ENCODE results near the gene FGF18.
A peak's percentile ranks its signal among the peaks of the same experiment; 100 is the strongest.
"Not testable (repeated sequence)": the region's sequence is repeated elsewhere in the genome, so short reads cannot be mapped to it uniquely, and the experiment has no call there.

The FGF18 gene

GRCh38 chr5:171476701-171477100, 57.3 kb downstream of the FGF18 start:
- no peak for DNase-seq

- DNase-seq, result peak; percentile 88
Measured at GRCh38 chr5:171477101-171477500, 57.7 kb downstream of the FGF18 start.

GRCh38 chr5:171477666-171478065, 58.2 kb downstream of the FGF18 start:
- no peak for DNase-seq

DNA sequence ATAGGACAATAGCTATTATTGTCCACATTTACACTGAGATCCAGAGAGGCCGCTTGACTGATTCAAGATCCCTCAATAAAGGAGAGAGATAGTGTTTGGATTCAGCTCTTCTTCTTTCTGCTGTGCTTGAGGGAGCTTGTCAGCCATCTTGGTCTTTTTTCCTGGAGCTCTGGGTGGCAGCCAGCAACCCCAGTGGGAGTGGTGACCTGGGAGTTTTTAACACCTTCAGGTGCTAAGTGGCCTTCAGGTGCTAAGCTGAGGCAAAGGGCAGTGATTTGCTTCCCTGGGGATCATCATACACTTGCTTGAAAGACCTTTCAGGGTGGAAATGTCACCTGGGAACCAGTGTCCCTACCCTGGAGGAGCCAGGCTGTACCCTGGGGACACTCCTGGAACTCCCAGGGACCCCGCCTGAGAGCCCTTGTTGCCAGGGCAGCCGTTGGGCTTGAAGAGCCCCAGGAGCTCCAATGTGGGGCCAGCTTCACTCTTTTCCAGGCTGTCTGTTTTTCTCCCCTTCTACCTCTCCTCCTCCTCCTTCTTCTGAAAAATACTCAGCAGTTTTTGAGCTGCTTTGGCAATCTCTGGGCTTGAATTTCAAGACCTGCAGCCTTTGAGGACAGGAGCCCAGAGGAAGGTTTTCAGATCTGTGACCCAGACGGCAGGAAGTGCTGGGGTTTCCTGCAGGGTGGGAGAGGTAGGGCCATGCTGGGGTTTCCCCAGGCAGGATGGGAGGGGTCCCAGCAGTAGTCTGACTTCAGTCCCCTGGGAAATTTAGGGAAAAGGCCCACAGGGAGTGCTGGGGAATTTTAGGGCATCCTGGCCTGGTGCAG, 59.7 kb downstream of the FGF18 start:
- DNase-seq, result no peak

DNA sequence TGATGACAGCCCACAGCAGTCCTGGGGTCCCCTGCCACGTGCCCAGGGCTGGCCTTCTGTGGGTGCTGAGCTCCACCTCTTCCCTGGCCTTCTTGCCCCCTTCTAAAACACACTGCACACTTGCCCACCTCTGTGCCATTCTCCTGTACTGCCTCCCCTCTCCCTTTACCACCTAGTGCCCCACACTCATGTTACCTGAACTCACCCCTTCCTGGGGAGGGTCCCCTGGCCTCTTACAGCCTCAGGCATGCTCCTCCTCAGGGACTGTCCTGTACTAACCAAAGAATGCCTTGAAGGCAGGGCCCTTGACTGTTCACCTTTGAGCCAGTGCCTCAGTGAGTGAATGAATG, 60.3 kb downstream of the FGF18 start:
- DNase-seq, result no peak

GRCh38 chr5:171480239-171480638, 60.8 kb downstream of the FGF18 start:
- DNase-seq, result no peak

- no peak for DNase-seq
Measured at GRCh38 chr5:171481571-171482433, 62.4 kb downstream of the FGF18 start.

DNA sequence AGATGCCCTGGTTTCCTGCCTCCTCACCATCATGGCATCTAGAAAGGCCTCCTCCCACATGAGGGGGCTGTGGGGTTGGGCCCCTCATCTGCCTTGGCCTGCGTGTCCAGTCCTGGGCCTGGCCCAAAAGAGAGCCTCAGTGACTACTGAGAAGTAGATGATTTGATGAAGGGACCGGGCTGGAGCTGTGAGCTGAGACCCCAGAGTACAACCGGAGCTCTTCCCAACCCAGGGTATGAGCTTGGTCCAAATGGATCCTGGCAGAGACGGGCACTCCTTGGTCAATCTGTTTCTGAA, 62.9 kb downstream of the FGF18 start:
- DNase-seq, result no peak

- DNase-seq, result no peak
Measured at GRCh38 chr5:171483551-171484135, 64.2 kb downstream of the FGF18 start.

DNA sequence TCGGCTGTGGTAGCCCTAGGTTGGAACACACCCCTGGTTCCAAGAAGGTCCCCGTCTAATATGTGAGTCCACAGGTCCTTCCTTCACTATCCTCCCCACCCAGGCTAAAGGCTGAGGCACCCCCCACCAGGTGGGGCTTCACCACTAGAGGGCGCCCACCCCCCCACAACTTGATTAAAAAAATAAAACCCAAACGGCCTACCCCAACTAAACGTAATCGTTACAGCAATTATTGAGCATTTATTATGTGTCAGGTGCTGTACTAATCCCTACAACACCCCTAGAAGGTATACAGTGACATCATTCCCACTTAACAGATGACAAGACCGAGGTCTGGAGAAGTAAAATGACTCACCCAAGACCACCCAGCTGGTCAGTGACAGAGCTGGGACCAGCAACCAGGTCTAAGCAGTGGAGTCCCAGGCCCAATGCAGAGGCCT, 65.0 kb downstream of the FGF18 start:
- peak; percentile 41 for DNase-seq

- DNase-seq, result no peak
Measured at GRCh38 chr5:171485668-171486067, 66.2 kb downstream of the FGF18 start.

DNA sequence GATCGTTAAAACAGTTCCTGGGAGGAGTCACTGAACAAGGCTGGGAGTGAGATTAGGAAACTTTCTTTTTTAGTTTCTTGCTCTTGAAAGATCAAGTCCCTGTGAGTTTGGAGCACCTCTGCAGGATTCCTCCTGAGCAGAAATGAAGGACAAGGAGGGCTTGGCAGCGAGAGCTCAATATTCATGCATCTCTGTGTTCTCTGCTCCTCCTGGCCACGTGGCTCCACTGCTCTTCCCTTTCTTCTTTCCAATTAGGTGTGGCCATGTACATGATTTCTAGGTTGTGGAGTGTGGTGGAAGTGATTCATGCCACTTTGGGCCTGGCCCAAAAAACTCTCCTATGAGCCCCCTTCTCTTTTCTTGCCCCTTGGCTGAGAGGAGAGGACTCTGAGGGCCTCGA, 67.2 kb downstream of the FGF18 start:
- no peak for DNase-seq

DNA sequence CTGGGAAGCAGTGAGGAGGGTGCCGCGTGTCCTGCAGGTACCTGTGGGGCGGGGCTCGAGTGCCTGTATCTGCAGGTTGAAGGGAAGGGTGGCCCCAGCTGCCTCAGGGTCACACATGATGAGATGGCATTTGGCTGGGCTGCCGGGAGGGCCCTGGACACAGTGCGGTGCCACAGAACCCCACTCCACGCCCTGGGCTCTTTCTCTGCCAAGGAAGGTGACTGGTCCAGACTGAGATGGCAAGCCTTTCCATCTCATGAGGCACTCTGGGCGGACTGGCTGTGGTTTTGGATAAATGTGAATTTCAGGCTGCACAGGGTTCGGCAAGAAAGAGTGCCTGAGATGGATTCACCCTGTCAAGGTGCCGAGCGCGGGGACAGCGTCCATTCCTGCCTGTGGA, 69.4 kb downstream of the FGF18 start:
- DNase-seq, result no peak

- no peak for DNase-seq
Measured at GRCh38 chr5:171492781-171493180, 73.3 kb downstream of the FGF18 start.

DNA sequence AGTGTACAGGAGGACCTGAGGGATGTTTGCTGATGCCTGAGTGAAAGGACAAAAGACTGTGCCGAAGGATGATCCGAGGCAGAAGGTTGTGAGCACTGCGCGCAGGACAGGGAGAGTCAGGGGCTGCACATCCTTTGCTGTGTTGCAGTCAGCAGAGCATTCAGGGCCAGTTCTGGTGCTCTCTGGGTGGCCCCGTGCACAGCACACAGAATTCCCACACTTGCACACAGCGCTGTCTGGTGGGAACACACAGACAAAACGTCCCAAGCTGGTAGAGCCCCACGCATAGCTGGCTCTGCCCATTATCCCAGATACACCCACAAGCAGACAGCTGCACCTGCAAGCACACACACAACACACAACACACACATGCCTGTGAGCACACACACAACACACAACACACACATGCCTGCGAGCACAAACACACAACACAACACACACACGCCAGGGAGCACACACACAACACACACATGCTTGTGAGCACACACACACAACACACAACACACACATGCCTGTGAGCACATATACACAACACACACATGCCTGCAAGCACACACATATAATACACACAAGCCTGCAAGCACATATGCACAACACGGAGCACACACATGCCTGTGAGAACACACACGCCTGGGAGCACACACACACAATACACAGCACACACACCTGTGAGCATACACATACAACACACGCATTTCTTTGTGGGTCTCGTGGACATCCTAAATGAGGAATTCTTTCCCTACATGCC, 74.4 kb downstream of the FGF18 start:
- peak; percentile 47 for DNase-seq

DNA sequence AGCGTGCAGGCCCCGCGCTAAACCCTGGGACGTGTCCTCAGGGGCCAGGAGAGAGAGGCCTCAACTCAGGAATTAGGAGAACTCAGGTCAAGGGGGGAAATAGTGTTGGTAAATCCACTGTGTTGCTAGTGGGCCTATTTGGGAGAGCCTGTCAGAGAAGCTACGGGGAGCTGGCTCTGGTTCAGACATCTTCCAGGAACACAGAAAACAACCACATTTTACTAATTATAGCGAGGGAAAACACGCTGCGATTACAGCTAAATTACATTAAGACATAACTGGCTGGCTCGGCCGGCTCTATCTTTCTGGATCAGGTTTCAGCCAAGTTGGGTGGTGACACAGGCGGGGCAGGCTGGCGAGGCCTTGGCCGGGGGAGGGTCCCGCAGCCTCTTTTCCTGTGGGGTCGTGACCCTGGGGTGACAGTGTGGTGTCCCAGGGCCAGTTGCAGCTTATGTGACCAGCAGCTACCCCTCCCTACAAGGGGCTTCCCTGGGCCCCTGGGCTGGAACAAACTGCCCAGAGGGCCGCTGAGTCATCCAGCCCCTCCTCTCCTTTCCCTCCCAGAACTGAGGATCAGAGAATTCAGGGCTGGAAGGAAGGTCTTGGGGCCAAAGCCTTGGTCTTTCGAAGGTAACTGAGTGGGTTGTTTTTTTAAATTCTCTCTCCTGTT, 75.1 kb downstream of the FGF18 start:
- DNase-seq, result peak; percentile 94

DNA sequence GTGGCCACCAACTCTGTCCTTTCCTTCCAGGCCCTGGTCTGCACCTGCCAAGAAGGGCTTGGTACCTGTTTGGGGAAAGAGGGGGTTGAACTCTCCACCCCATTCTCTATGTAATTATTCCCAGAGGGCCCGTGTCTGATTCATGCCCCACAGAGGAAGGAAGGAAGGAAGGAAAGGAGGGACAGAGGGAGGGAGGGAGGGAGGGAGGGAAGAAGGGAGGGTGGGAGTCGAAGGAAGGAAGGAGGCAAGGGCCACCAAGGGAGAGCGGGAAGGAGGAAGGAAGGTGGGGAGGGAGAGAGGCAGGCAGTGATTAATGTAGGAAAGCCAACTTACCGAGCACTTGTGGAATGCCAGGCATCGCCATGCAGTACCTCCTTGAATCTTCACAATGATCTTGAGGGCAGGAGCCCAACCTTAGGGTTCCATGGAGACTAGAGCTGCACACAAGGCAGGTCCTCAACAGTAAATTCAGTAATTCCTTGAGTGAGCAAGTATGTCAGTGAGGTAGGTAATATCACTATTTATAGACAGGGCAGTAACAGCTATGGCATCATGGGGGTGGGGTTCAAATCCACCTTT, 75.8 kb downstream of the FGF18 start:
- DNase-seq, result no peak

- DNase-seq, result no peak
Measured at GRCh38 chr5:171496456-171496855, 77.0 kb downstream of the FGF18 start.

DNA sequence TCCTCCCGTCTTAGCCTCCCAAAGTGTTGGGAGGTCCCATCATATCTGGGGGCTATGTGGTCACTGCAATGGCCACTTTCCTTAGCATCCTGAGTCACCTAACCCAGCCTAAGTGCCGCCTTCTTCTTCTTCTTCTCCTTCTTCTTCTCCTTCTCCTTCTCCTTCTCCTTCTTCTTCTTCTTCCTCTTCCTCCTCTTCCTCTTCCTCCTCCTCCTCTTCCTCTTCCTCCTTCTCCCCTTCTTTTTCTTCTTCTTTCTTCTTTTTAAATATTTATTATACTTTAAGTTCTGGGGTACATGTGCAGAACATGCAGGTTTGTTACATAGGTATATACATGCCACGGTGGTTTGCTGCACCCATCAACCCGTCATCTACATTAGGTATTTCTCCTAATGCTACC, 78.0 kb downstream of the FGF18 start:
- DNase-seq, result not testable (repeated sequence)

DNA sequence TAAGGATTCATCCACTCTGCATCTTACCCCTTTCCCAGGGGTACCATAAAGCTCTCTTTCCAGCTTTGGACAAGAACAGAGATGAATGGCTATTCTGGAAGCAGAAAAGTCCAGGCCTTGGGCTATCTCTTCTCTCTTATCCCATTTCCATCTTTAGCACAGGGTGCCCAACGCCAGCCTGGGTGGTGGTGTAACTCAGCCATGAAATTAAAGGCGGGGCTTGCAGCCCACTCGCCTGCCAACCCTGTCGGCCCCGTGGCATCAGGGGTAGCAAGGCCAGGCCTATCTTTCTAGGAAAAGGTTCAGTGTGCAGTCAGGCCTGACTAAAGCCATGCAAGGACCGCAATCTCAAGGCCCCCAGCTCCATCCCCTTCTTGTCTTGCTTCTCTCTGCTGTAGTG, 78.7 kb downstream of the FGF18 start:
- no peak for DNase-seq

DNA sequence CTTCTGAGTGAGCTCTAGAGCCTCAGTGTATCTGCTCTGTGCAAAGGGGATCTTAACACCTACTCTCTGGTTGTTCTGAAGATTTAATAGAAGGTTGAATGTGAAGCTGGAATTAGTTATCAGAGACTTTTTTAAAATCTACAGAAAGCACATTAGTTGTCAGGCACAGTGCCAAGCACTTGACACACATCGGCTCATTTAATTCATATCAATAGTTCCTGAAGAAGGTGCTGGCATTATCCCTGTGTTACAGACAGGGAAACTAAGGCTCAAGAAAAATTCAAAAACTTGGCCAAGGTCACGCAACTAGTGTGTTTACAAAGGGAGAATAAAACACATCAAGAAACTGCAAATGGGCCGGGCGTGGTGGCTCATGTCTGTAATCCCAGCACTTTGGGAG, 80.2 kb downstream of the FGF18 start:
- no peak for DNase-seq

- no peak for DNase-seq
Measured at GRCh38 chr5:171505473-171506043, 86.1 kb downstream of the FGF18 start.

Measured in OCI-M1 (cell line).